K562 (cell line): ENCODE data around the gene CYB5RL. TPM values are rescaled to one million over a fixed set of nuclear protein-coding genes. Genes with fewer than 3 reads are reported as not detected.
"Not testable (repeated sequence)": the region's sequence is repeated elsewhere in the genome, so short reads cannot be mapped to it uniquely, and the experiment has no call there.

Source experiments
- ATAC-seq: fragments of 200-7000 bp; cut with Tn5 transposase; 3 replicates; pipeline ENCODE4 v1.9.1; 2020; ENCODE audit warnings: moderate library complexity
- BruUV-seq: library from RNA; stranded (reverse); fragments of 400-500 nt; replicated peaks from 2 replicates; lab custom pipeline; 2021; lab: Mats Ljungman, UMichigan
- CTCF ChIA-PET: fragments of 300-600 bp; formaldehyde crosslinking; extraction: SDS; loops from one replicate; lab custom pipeline; 2021; ENCODE audit warnings: low intra/inter-chr PET ratio; lab: Yijun Ruan, JAX
- POLR2A ChIA-PET: fragments of 300-600, 350-650 bp; sonication (Branson Sonifier 250); formaldehyde crosslinking; extraction: SDS; loops from one replicate; lab custom pipeline; 2021; ENCODE audit warnings: antibody characterized with exemption, inconsistent platforms; lab: Yijun Ruan, JAX
- DNase-seq, 4 experiments: peaks; one replicate each; pipeline versions ENCODE4 v3.0.0 to v3.0.0-alpha.2; 2011 to 2018; ENCODE audit warnings: low spot score in 3 of 4, mixed read lengths in 3 of 4; ENCODE audit errors: extremely low read depth in 1 of 4
- FAIRE-seq: peaks from 2 replicates; lab custom pipeline; 2011; peaks lifted over from hg19 to GRCh38; lab: Jason Lieb, UNC
- H2AFZ ChIP-seq: 2 replicates; pipeline ENCODE4 v1.6.0; 2011; ENCODE audit warnings: low read depth, low read length, control low read depth, inconsistent platforms
- H3K27ac ChIP-seq: fragments of 200-600 bp; 3 replicates; pipeline ENCODE4 v1.8.0; 2011; ENCODE audit warnings: low read depth, mild to moderate bottlenecking, control low read depth, inconsistent platforms, low read length, moderate library complexity, mixed read lengths; ENCODE audit errors: extremely low read depth
- H3K27me3 ChIP-seq, 2 experiments: fragments of 300-600 bp in 1 of 2; 2 replicates in 1 of 2; 3 replicates in 1 of 2; pipeline versions ENCODE4 v1.6.0 to v1.8.0; 2011; ENCODE audit warnings: inconsistent platforms in 2 of 2, low read length in 2 of 2, mild to moderate bottlenecking in 1 of 2, mixed read lengths in 1 of 2, moderate library complexity in 1 of 2; ENCODE audit not compliant: control insufficient read depth in 2 of 2, insufficient read depth in 2 of 2
- H3K36me3 ChIP-seq: fragments of 300-600 bp; 3 replicates; pipeline ENCODE4 v1.8.0; 2011; ENCODE audit warnings: mild to moderate bottlenecking, low read length, inconsistent platforms; ENCODE audit not compliant: control insufficient read depth, insufficient read depth
- H3K4me1 ChIP-seq, 2 experiments: fragments of 200-600 bp in 1 of 2; replicated peaks in 1 of 2; 2 replicates in 1 of 2; 3 replicates in 1 of 2; pipeline versions ENCODE4 v1.5.1 to v1.8.0; 2011; ENCODE audit warnings: inconsistent platforms in 2 of 2, low read length in 2 of 2, mild to moderate bottlenecking in 1 of 2, mixed read lengths in 1 of 2, moderate library complexity in 1 of 2; ENCODE audit not compliant: control insufficient read depth in 2 of 2, insufficient read depth in 2 of 2
- H3K4me2 ChIP-seq: 2 replicates; pipeline ENCODE4 v1.6.1; 2011; ENCODE audit warnings: low read length, control low read depth, inconsistent platforms, mixed read lengths; ENCODE audit not compliant: insufficient read depth
- H3K4me3 ChIP-seq: fragments of 200-600 bp; sonication (generic), shearing (Covaris generic); 2 replicates; pipeline ENCODE4 v1.5.1; 2016; ENCODE audit warnings: control low read depth, inconsistent platforms
- H3K79me2 ChIP-seq: fragments of 200-600 bp; 3 replicates; pipeline ENCODE4 v1.8.0; 2011; ENCODE audit warnings: low read length, inconsistent platforms; ENCODE audit not compliant: control insufficient read depth, insufficient read depth
- H3K9ac ChIP-seq, 2 experiments: 2 replicates each; pipeline versions ENCODE4 v1.6.0 to v1.6.1; 2011; ENCODE audit warnings: low read depth in 2 of 2, low read length in 2 of 2, control low read depth in 1 of 2, inconsistent platforms in 1 of 2, mild to moderate bottlenecking in 1 of 2, mixed read lengths in 1 of 2; ENCODE audit not compliant: insufficient read depth in 1 of 2
- H3K9me1 ChIP-seq: one replicate; pipeline ENCODE4 v1.6.0; 2011; ENCODE audit warnings: inconsistent platforms, mild to moderate bottlenecking, low read length, moderate library complexity; ENCODE audit not compliant: control insufficient read depth, insufficient read depth
- H3K9me3 ChIP-seq: replicated peaks from 2 replicates; pipeline ENCODE4 v1.5.1; 2011; ENCODE audit warnings: low read depth, low read length, inconsistent platforms; ENCODE audit not compliant: control insufficient read depth, insufficient read depth
- H4K20me1 ChIP-seq: replicated peaks from 2 replicates; pipeline ENCODE4 v1.6.1; 2011; ENCODE audit warnings: low read length, inconsistent platforms, mixed read lengths; ENCODE audit not compliant: control insufficient read depth, insufficient read depth
- IRF1 ChIP-seq: sonication (generic); formaldehyde crosslinking; IDR thresholded peaks from 2 replicates; pipeline ENCODE4 v1.8.0; 2022; ENCODE audit warnings: missing genetic modification reagents, mild to moderate bottlenecking, borderline replicate concordance
- MITF ChIP-seq: IDR thresholded peaks from 2 replicates; pipeline ENCODE4 v1.6.1; 2014; ENCODE audit warnings: antibody characterized with exemption
- WGBS: fragments of 100-300 bp; shearing (Covaris generic); methylation state at CpG from one replicate; pipeline ENCODE4 v1.1.6; 2016; ENCODE audit warnings: low coverage, mixed read lengths; ENCODE audit not compliant: insufficient coverage; ENCODE audit errors: missing lambda C conversion rate; 5-methylcytosine and 5-hydroxymethylcytosine counted together
- in situ Hi-C: fragments of 300-500 bp; cut with MboI; formaldehyde crosslinking; loops from 4 replicates; pipeline ENCODE4 v1.15.0; 2018; ENCODE audit warnings: inconsistent platforms, mixed read lengths
- intact Hi-C: fragments of 100-400 bp; cut with micrococcal nuclease; formaldehyde crosslinking; loops from 2 replicates; pipeline ENCODE4 v1.14.2; 2022
- polyA plus RNA-seq, 8 experiments: library from polyadenylated mRNA; depleted of rRNA in 4 of 8; stranded (reverse) in 5 of 8; unstranded in 3 of 8; fragments of >200 nt; fragmentation: Nextera tagmentation in 2 of 8; fragmentation: Illumina TruSeq in 1 of 8; extraction: Ambion mirVana in 2 of 8; extraction: Trizol in 1 of 8; gene quantifications; 2 replicates each; pipeline versions ENCODE4 v1.2.1 to v1.2.3, GENCODE V29; 2011 to 2014; ENCODE audit warnings: inconsistent platforms in 1 of 8, missing spikeins in 1 of 8
- total RNA-seq, 7 experiments: library from RNA; depleted of rRNA in 6 of 7; stranded (reverse); fragments of >200 nt in 6 of 7; fragmentation: Illumina TruSeq in 2 of 7; extraction: Trizol in 2 of 7; gene quantifications; 2 replicates each; pipeline versions ENCODE4 v1.2.1 to v1.2.3, GENCODE V29; 2011 to 2021; ENCODE audit warnings: low replicate concordance in 1 of 7

The CYB5RL gene
- total and polyA plus RNA-seq, 9 of the 15 experiments (the other 6 are each of a cell fraction or from before 2014, with no cell fraction given): 7.9 to 18.0 (median 11.2) TPM

DNA sequence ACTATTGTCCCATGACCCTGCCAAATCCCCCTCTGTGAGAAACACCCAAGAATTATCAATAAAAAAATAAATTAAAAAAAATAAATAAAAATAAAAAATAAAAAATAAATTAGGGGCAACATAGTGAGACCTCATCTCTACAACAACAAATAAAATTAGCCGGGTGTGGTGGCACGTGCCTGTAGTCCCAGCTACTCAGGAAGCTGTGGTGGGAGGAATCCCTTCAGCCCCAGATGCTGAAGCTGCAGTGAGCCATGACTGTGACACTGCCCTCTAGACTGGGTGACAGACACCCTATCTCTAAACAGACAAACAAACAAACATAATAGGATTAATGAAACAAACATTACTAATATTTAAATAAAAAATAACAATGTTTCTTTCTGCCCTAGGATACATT is 34.5 kb upstream of the CYB5RL start (continued):
- no peak for TF ChIP-seq MITF
- no peak for TF ChIP-seq IRF1 (CRISPR knock-in tag)

DNA sequence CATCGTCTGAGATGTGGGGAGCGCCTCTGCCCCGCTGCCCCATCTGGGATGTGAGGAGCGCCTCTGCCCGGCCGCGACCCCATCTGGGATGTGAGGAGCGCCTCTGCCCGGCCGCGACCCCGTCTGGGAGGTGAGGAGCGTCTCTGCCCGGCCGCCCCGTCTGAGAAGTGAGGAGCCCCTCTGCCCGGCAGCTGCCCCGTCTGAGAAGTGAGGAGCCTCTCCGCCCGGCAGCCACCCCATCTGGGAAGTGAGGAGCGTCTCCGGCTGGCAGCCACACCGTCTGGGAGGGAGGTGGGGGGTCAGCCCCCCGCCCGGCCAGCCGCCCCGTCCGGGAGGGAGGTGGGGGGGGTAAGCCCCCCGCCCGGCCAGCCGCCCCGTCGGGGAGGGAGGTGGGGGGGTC is 33.4 kb upstream of the CYB5RL start:
- ATAC-seq, POLR2A ChIA-PET, CTCF ChIA-PET, H3K27me3 ChIP-seq, H3K9me1 ChIP-seq, in situ Hi-C loops, DNase-seq, FAIRE-seq, H3K9ac ChIP-seq, H3K4me3 ChIP-seq, intact Hi-C loops, H2AFZ ChIP-seq, BruUV-seq, H3K79me2 ChIP-seq, H3K4me2 ChIP-seq, H3K9me3 ChIP-seq, H3K27ac ChIP-seq: not testable (repeated sequence)
- Histone ChIP-seq H4K20me1 (peaks cover 11% of the 10 kb centered on the region), H3K36me3 (peaks cover 46% of the 10 kb centered on the region), H3K4me1 (peaks cover 19 to 27% of the 10 kb centered on the region in 2 experiments)
- WGBS: 98% methylated on average over 10 of the region's 33 CpGs
